GM18526 (cell line): ENCODE measurements around the gene VTN.
A peak's percentile ranks its signal among the peaks of the same experiment; 100 is the strongest.

Source experiments
- POLR2A ChIP-seq: IDR thresholded peaks from 3 replicates; pipeline ENCODE4 v1.6.1; 2011; ENCODE audit not compliant: insufficient read length; ENCODE audit errors: extremely low read depth

The VTN gene

DNA sequence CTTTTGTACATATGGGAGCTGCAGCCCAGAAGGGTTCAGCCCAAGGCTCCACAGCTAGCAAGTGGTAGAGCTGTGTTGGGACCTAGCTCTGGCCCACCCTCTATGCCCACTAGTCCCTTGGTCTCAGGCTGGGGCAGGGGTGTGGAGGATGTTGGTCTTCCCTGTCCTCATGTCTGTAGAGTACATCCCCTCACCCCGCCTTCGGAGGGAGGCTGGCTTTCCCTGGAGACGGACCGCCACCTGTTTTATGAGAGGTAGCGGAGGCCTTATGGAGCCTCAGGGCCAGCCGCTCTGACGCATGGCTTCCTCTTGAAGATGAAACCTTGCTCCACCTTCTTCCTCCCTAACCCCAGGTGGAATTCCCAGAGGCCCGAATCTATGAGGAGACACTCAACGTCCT, 26.1 kb downstream of the VTN start:
- no peak for TF ChIP-seq POLR2A

DNA sequence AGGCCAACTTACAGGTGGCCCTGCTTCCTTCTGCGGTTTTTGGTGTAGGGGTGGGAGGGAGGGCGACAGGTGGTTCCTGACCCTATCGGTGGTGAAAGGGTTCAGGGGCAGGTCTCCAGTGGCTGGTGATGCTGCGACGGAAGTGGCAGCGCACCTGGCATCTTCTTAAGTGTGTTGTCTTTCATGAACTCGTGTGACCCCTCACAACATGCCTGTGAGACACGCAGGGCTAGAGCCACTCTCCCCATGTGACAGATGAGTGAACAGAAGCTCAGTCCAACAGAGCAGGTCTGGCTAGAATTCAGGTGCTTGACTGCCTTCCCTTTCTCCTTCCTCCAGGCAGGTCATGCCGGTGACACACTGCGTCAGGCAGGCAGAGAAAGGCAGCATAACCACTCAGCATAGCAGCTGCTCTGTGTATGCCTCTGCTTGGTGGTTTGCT, 26.6 kb downstream of the VTN start:
- TF ChIP-seq POLR2A, result no peak

- no peak for TF ChIP-seq POLR2A
Measured at GRCh38 chr17:28342313-28342712, 27.8 kb downstream of the VTN start.

- TF ChIP-seq POLR2A, result no peak
Measured at GRCh38 chr17:28341516-28341915, 28.6 kb downstream of the VTN start.

DNA sequence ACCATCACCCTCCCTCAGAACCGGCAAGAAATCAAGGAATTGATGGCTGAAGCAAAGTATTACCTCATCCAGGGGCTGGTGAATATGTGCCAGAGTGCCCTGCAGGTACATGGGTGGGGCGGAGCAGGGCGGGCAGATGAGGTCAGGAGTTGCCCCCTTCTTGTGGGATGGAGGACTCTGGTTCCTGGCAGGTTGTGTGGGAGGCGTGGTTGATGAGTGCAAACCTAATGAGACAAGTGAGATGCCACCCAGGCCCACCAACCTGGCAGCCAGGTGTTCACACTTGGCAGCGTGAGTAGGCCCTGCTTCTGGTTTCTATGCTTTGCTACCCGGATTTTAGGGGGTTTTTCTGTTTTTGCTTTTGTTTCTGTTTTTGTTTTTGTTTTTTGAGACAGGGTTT, 29.7 kb downstream of the VTN start:
- no peak for TF ChIP-seq POLR2A

DNA sequence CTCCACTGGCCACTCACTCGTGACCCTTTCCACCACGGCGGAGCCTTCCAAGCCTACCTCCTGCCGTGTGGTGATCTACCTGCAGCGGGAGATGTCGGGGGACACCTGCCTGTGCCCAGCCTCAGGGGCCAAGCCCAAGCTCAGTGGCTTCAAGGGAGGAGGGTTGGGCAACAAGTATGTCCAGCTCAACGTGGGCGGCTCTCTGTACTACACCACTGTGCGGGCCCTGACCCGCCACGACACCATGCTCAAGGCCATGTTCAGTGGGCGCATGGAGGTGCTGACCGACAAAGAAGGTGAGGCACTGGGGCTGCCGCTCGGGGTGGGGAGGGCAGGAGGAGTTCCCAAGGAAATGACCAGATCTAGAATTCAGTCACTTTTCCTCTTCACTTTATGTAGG, 30.7 kb downstream of the VTN start:
- no peak for TF ChIP-seq POLR2A

- no peak for TF ChIP-seq POLR2A
Measured at GRCh38 chr17:28338056-28338768, 31.9 kb downstream of the VTN start.

GRCh38 chr17:28335959-28336871, 33.9 kb downstream of the VTN start:
- TF ChIP-seq POLR2A, result no peak

- peak; percentile 83 for TF ChIP-seq POLR2A
Measured at GRCh38 chr17:28335201-28335958, 34.7 kb downstream of the VTN start, which contains the start of the genes IFT20 and TNFAIP1. Gene IFT20, minus strand, starts transcription at chr17:28335472. Its CDS starts 3,487 bp downstream, at chr17:28331985. Gene TNFAIP1, plus strand, starts transcription at chr17:28335761. Its CDS starts 3,761 bp downstream, at chr17:28339522.

GRCh38 chr17:28334666-28335200, 35.4 kb downstream of the VTN start:
- no peak for TF ChIP-seq POLR2A

DNA sequence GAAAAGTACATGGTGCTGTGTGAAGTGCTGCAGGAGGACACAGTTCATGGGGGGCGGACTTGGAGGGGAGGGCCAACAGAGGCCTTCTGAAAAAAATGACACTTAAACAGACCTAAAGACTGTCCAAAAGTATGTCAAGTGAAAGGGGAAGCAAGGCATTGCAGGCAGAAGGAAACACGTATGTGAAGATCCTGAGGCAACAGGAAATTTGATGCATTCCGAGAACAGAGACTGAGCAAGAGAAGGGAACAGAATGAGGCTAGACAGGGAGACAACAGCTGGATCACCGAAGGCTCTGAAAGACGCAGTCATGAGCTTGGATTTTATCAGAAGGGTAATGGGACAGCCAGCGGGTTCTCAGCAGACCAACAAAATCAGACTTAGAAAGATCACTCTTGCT, 35.9 kb downstream of the VTN start:
- no peak for TF ChIP-seq POLR2A

- TF ChIP-seq POLR2A, result no peak
Measured at GRCh38 chr17:28333083-28333746, 36.9 kb downstream of the VTN start.

DNA sequence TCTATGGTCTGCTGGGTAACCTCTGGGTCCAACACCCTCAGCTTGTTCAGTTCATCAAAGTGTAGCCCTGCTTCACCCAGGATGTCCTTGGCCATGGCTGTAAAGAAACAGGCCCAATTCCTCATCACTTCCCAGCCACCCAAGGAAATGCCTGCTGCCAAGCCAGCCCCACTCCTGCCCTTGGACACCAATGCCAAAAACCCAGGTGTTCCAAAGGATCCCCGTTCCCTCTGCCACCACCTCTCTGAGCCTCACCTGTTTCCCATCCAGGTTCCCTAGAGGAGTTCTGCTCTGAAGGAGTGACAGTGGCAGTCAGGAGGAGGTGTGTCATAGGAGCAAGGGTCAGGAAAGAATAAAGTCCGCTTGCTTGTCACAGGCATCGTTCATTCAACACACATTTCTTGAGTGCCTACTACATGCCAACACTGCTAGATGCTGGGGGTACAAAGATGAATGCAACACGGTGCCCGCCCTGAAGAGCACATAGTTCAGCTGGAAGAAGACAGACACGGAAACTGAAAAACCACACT, 38.2 kb downstream of the VTN start:
- no peak for TF ChIP-seq POLR2A

- no peak for TF ChIP-seq POLR2A
Measured at GRCh38 chr17:28330671-28331070, 39.4 kb downstream of the VTN start.

DNA sequence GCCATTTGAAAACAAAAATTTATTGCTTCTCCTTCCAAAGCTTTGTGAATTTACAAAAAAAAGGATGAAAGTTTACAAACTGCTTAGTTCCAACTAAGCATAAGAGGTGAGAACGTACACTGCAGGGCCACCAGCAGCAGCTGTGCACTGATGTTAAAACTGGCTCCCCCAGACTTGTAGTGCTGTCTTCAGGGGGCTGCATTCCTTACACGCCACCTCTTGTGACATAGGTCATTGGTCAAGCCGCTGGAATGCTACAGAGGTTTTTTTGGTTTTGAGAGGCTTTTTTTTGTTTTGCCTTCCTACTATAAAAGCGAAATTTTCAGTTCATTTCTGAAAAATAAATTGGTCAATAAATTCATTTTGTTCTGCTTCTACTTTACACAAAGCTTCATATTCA, 41.8 kb downstream of the VTN start:
- no peak for TF ChIP-seq POLR2A

- no peak for TF ChIP-seq POLR2A
Measured at GRCh38 chr17:28327709-28328108, 42.4 kb downstream of the VTN start.
